K562 (cell line): ENCODE data around the gene BCL2L15. TPM values are rescaled to one million over a fixed set of nuclear protein-coding genes. Genes with fewer than 3 reads are reported as not detected.

Experiments
- ATAC-seq: fragments of 200-7000 bp; cut with Tn5 transposase; 3 replicates; pipeline ENCODE4 v1.9.1; 2020; ENCODE audit warnings: moderate library complexity
- BruUV-seq: library from RNA; stranded (reverse); fragments of 400-500 nt; replicated peaks from 2 replicates; lab custom pipeline; 2021; lab: Mats Ljungman, UMichigan
- CTCF ChIA-PET: fragments of 300-600 bp; formaldehyde crosslinking; extraction: SDS; loops from one replicate; lab custom pipeline; 2021; ENCODE audit warnings: low intra/inter-chr PET ratio; lab: Yijun Ruan, JAX
- POLR2A ChIA-PET: fragments of 300-600, 350-650 bp; sonication (Branson Sonifier 250); formaldehyde crosslinking; extraction: SDS; loops from one replicate; lab custom pipeline; 2021; ENCODE audit warnings: antibody characterized with exemption, inconsistent platforms; lab: Yijun Ruan, JAX
- DNase-seq, 4 experiments: peaks; one replicate each; pipeline versions ENCODE4 v3.0.0 to v3.0.0-alpha.2; 2011 to 2018; ENCODE audit warnings: low spot score in 3 of 4, mixed read lengths in 3 of 4; ENCODE audit errors: extremely low read depth in 1 of 4
- FAIRE-seq: peaks from 2 replicates; lab custom pipeline; 2011; peaks lifted over from hg19 to GRCh38; lab: Jason Lieb, UNC
- H2AFZ ChIP-seq: 2 replicates; pipeline ENCODE4 v1.6.0; 2011; ENCODE audit warnings: low read depth, low read length, control low read depth, inconsistent platforms
- H3K27ac ChIP-seq: fragments of 200-600 bp; 3 replicates; pipeline ENCODE4 v1.8.0; 2011; ENCODE audit warnings: low read depth, mild to moderate bottlenecking, control low read depth, inconsistent platforms, low read length, moderate library complexity, mixed read lengths; ENCODE audit errors: extremely low read depth
- H3K27me3 ChIP-seq, 2 experiments: fragments of 300-600 bp in 1 of 2; 2 replicates in 1 of 2; 3 replicates in 1 of 2; pipeline versions ENCODE4 v1.6.0 to v1.8.0; 2011; ENCODE audit warnings: inconsistent platforms in 2 of 2, low read length in 2 of 2, mild to moderate bottlenecking in 1 of 2, mixed read lengths in 1 of 2, moderate library complexity in 1 of 2; ENCODE audit not compliant: control insufficient read depth in 2 of 2, insufficient read depth in 2 of 2
- H3K36me3 ChIP-seq: fragments of 300-600 bp; 3 replicates; pipeline ENCODE4 v1.8.0; 2011; ENCODE audit warnings: mild to moderate bottlenecking, low read length, inconsistent platforms; ENCODE audit not compliant: control insufficient read depth, insufficient read depth
- H3K4me1 ChIP-seq, 2 experiments: fragments of 200-600 bp in 1 of 2; replicated peaks in 1 of 2; 2 replicates in 1 of 2; 3 replicates in 1 of 2; pipeline versions ENCODE4 v1.5.1 to v1.8.0; 2011; ENCODE audit warnings: inconsistent platforms in 2 of 2, low read length in 2 of 2, mild to moderate bottlenecking in 1 of 2, mixed read lengths in 1 of 2, moderate library complexity in 1 of 2; ENCODE audit not compliant: control insufficient read depth in 2 of 2, insufficient read depth in 2 of 2
- H3K4me2 ChIP-seq: 2 replicates; pipeline ENCODE4 v1.6.1; 2011; ENCODE audit warnings: low read length, control low read depth, inconsistent platforms, mixed read lengths; ENCODE audit not compliant: insufficient read depth
- H3K4me3 ChIP-seq: fragments of 200-600 bp; sonication (generic), shearing (Covaris generic); 2 replicates; pipeline ENCODE4 v1.5.1; 2016; ENCODE audit warnings: control low read depth, inconsistent platforms
- H3K79me2 ChIP-seq: fragments of 200-600 bp; 3 replicates; pipeline ENCODE4 v1.8.0; 2011; ENCODE audit warnings: low read length, inconsistent platforms; ENCODE audit not compliant: control insufficient read depth, insufficient read depth
- H3K9ac ChIP-seq, 2 experiments: 2 replicates each; pipeline versions ENCODE4 v1.6.0 to v1.6.1; 2011; ENCODE audit warnings: low read depth in 2 of 2, low read length in 2 of 2, control low read depth in 1 of 2, inconsistent platforms in 1 of 2, mild to moderate bottlenecking in 1 of 2, mixed read lengths in 1 of 2; ENCODE audit not compliant: insufficient read depth in 1 of 2
- H3K9me1 ChIP-seq: one replicate; pipeline ENCODE4 v1.6.0; 2011; ENCODE audit warnings: inconsistent platforms, mild to moderate bottlenecking, low read length, moderate library complexity; ENCODE audit not compliant: control insufficient read depth, insufficient read depth
- H3K9me3 ChIP-seq: replicated peaks from 2 replicates; pipeline ENCODE4 v1.5.1; 2011; ENCODE audit warnings: low read depth, low read length, inconsistent platforms; ENCODE audit not compliant: control insufficient read depth, insufficient read depth
- H4K20me1 ChIP-seq: replicated peaks from 2 replicates; pipeline ENCODE4 v1.6.1; 2011; ENCODE audit warnings: low read length, inconsistent platforms, mixed read lengths; ENCODE audit not compliant: control insufficient read depth, insufficient read depth
- ATF1 ChIP-seq, 2 experiments: fragments of 450-650 bp in 1 of 2; IDR thresholded peaks; 2 replicates each; pipeline ENCODE4 v1.6.1; 2016; ENCODE audit warnings: missing compliant biosample characterization in 1 of 2, missing genetic modification characterization in 1 of 2
- CBX5 ChIP-seq: IDR thresholded peaks from 2 replicates; pipeline ENCODE4 v1.6.1; 2014; ENCODE audit warnings: low read depth, borderline replicate concordance
- CREB3L1 ChIP-seq: fragments of 450-650 bp; IDR thresholded peaks from 2 replicates; pipeline ENCODE4 v1.6.1; 2014; ENCODE audit warnings: low read depth, mild to moderate bottlenecking, moderate library complexity, borderline replicate concordance
- ELF1 ChIP-seq: fragments of 200-800 bp; sonication (Bioruptor generic); IDR thresholded peaks from 2 replicates; pipeline ENCODE4 v1.6.1; 2016; ENCODE audit warnings: missing genetic modification characterization, missing compliant biosample characterization
- HDAC2 ChIP-seq: fragments of 450-650 bp; IDR thresholded peaks from 2 replicates; pipeline ENCODE4 v1.6.1; 2016; ENCODE audit warnings: mild to moderate bottlenecking
- MXD1 ChIP-seq: fragments of 250-450 bp; sonication (Bioruptor Pico); IDR thresholded peaks from 2 replicates; pipeline ENCODE4 v1.8.0; 2021; ENCODE audit warnings: borderline replicate concordance, mild to moderate bottlenecking, moderate library complexity; ENCODE audit not compliant: poor library complexity, severe bottlenecking
- MXI1 ChIP-seq: IDR thresholded peaks from 2 replicates; pipeline ENCODE4 v1.6.1; 2011; ENCODE audit warnings: low read depth, mild to moderate bottlenecking, improper control_type of control experiment, low read length
- NCOR1 ChIP-seq: fragments of 450-650 bp; IDR thresholded peaks from 2 replicates; pipeline ENCODE4 v1.6.1; 2016; ENCODE audit warnings: mild to moderate bottlenecking, moderate library complexity
- NEUROD1 ChIP-seq: fragments of 150-350 bp; IDR thresholded peaks from 2 replicates; pipeline ENCODE4 v1.6.1; 2014; ENCODE audit warnings: borderline replicate concordance, low read length, low read depth; ENCODE audit not compliant: partially characterized antibody
- NFIC ChIP-seq: fragments of 450-650 bp; IDR thresholded peaks from 2 replicates; pipeline ENCODE4 v1.6.1; 2017; ENCODE audit warnings: mild to moderate bottlenecking, inconsistent platforms
- SMARCE1 ChIP-seq: fragments of 450-650 bp; IDR thresholded peaks from 2 replicates; pipeline ENCODE4 v1.7.1; 2016; ENCODE audit warnings: mild to moderate bottlenecking
- TRIM28 ChIP-seq: fragments of 450-650 bp; IDR thresholded peaks from 2 replicates; pipeline ENCODE4 v1.6.1; 2017
- ZBTB5 ChIP-seq: fragments of 450-650 bp; IDR thresholded peaks from 2 replicates; pipeline ENCODE4 v1.6.1; 2017; ENCODE audit warnings: antibody characterized with exemption
- ZFPM2 ChIP-seq: fragments of 250-450 bp; sonication (Bioruptor Pico); IDR thresholded peaks from 2 replicates; pipeline ENCODE4 v1.5.1; 2022; ENCODE audit warnings: mild to moderate bottlenecking
- ZMIZ1 ChIP-seq, 2 experiments: fragments of 150-350 bp in 1 of 2; IDR thresholded peaks; 2 replicates each; pipeline ENCODE4 v1.6.1; 2012 to 2016; ENCODE audit warnings: low read depth in 2 of 2, low read length in 2 of 2, mild to moderate bottlenecking in 1 of 2, moderate library complexity in 1 of 2
- ZNF146 ChIP-seq: IDR thresholded peaks from one replicate; pipeline ENCODE4 v1.6.1; 2018; ENCODE audit warnings: missing compliant biosample characterization; ENCODE audit not compliant: unreplicated experiment
- WGBS: fragments of 100-300 bp; shearing (Covaris generic); methylation state at CpG from one replicate; pipeline ENCODE4 v1.1.6; 2016; ENCODE audit warnings: low coverage, mixed read lengths; ENCODE audit not compliant: insufficient coverage; ENCODE audit errors: missing lambda C conversion rate; 5-methylcytosine and 5-hydroxymethylcytosine counted together
- in situ Hi-C: fragments of 300-500 bp; cut with MboI; formaldehyde crosslinking; loops from 4 replicates; pipeline ENCODE4 v1.15.0; 2018; ENCODE audit warnings: inconsistent platforms, mixed read lengths
- intact Hi-C: fragments of 100-400 bp; cut with micrococcal nuclease; formaldehyde crosslinking; loops from 2 replicates; pipeline ENCODE4 v1.14.2; 2022
- polyA plus RNA-seq, 8 experiments: library from polyadenylated mRNA; depleted of rRNA in 4 of 8; stranded (reverse) in 5 of 8; unstranded in 3 of 8; fragments of >200 nt; fragmentation: Nextera tagmentation in 2 of 8; fragmentation: Illumina TruSeq in 1 of 8; extraction: Ambion mirVana in 2 of 8; extraction: Trizol in 1 of 8; gene quantifications; 2 replicates each; pipeline versions ENCODE4 v1.2.1 to v1.2.3, GENCODE V29; 2011 to 2014; ENCODE audit warnings: inconsistent platforms in 1 of 8, missing spikeins in 1 of 8
- total RNA-seq, 7 experiments: library from RNA; depleted of rRNA in 6 of 7; stranded (reverse); fragments of >200 nt in 6 of 7; fragmentation: Illumina TruSeq in 2 of 7; extraction: Trizol in 2 of 7; gene quantifications; 2 replicates each; pipeline versions ENCODE4 v1.2.1 to v1.2.3, GENCODE V29; 2011 to 2021; ENCODE audit warnings: low replicate concordance in 1 of 7

The BCL2L15 gene
- total and polyA plus RNA-seq, 9 of the 15 experiments (the other 6 are each of a cell fraction or from before 2014, with no cell fraction given) = 0.06 to 0.42 (median 0.28) TPM; not detected in 1

- intact Hi-C loops (no loop called here), in situ Hi-C loops (no loop called here)
- no peak overlapping the region for H2AFZ ChIP-seq
- no TSS peak for BruUV-seq
- 38% methylated on average over 2 of the region's 2 CpGs for WGBS
- no peak overlapping the region for H3K4me3 ChIP-seq
- H3K9ac ChIP-seq = no peak overlapping the region
- H3K27me3 ChIP-seq = no peaks in the 10 kb centered on the region
- no peaks in the 10 kb centered on the region for H3K36me3 ChIP-seq
- no peaks in the 10 kb centered on the region for H3K9me1 ChIP-seq
- H3K27ac ChIP-seq = no peak overlapping the region
- FAIRE-seq (no peak), ATAC-seq (no peak), DNase-seq (no peak)
- no peaks in the 10 kb centered on the region for H3K79me2 ChIP-seq
- ChIA-PET POLR2A (no interaction called here), CTCF (no interaction called here)
- no peaks in the 10 kb centered on the region for H3K4me1 ChIP-seq
- no peaks in the 10 kb centered on the region for H3K9me3 ChIP-seq
- H4K20me1 ChIP-seq = no peaks in the 10 kb centered on the region
- H3K4me2 ChIP-seq = no peak overlapping the region
- TF ChIP-seq NEUROD1 (no peak), TRIM28 (peak; percentile 99), ZBTB5 (no peak), ELF1 (tag) (no peak), CBX5 (peak; percentile 94; the same call in 1 of the 2 replicates), NFIC (no peak), ZMIZ1 (IDR thresholded peaks at IDR 0.05; ENCODE audit: low read depth in 2 of 2, low read length in 2 of 2) (no peak), HDAC2 (no peak), NCOR1 (peak; percentile 6; the same call in 1 of the 2 replicates), ATF1 (CRISPR knock-in tag; IDR thresholded peaks at IDR 0.05) (no peak), ATF1 (tag; IDR thresholded peaks at IDR 0.05) (0 out of 2 replicates have a peak, but pooled peaks have one; percentile 9), MXI1 (no peak), MXD1 (CRISPR knock-in tag) (no peak), ZNF146 (CRISPR knock-in tag) (no peak), ZFPM2 (CRISPR knock-in tag) (no peak), CREB3L1 (no peak), SMARCE1 (no peak)
Measured at GRCh38 chr1:113846391-113847035, 40.9 kb downstream of the BCL2L15 start.
